ENCODE data around the gene ANKRD28. TPM values are rescaled to one million over a fixed set of nuclear protein-coding genes. Genes with fewer than 3 reads are reported as not detected.

ANKRD28 gene
- total RNA-seq, 2 donors from 2014 or later: 18.4 to 35.8 TPM

DNA sequence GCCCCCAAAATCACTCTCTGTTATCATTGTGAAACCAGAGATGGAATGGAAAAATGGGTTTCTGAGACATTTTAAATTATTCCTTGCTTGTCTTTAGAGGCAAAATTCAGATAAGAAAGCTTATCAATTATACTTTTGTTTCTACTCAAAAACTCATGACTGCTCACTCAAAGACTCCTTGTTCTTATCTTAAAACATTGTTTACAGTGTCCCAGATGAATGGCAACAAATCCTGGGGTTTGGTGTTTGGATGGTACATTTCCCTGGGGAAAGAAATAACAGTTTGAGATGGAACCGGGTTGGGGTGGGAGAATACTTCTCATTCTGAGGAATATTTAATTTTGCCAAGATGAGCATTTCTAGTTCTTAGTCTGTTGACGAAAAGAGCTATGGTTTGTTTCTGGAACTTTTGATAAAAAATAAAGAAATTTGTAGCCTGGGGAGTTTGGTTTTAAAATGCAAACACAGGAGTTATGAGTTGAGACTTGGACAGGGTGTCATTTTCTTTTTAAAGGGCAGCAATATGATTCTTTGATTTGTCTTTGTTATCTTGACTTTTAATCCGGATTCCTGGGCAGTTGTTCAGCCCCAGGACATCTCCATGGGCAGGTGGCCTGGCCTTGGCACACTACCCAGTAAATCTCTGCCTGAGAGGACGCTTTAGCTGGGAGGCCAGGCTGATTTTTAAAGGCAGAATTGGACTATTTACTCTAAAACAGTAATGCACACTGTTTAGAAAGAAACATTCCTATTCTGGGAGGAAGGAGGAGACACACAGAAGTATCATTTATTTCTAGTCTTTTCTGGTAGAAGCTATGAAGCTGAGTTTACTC is 163.8 kb downstream of the ANKRD28 start:
- no peaks in the 10 kb centered on the region for H3K27me3 ChIP-seq (replicated peaks; ENCODE audit: insufficient read depth)
- intact Hi-C loops (cut with DNase I): loop anchor here (5.0 to 10.0 kb wide), 2 partner anchors 163 to 611 kb away; partner anchors contain the start of gene ANKRD28
- H3K36me3 ChIP-seq: no peaks in the 10 kb centered on the region
- DNase-seq (ENCODE audit: low spot score): peak; percentile 56
- TF ChIP-seq POLR2A (IDR thresholded peaks at IDR 0.05) (no peak), POLR2AphosphoS5 (IDR thresholded peaks at IDR 0.05) (peak; percentile 58)
- 8% methylated on average over 4 of the region's 4 CpGs for WGBS
- no peaks in the 10 kb centered on the region for H3K9me3 ChIP-seq
- peaks cover 14% of the 10 kb centered on the region for H3K4me1 ChIP-seq (replicated peaks)
- peak overlapping the region; percentile 35 to 72 for H3K27ac ChIP-seq
- H3K4me3 ChIP-seq: no peak overlapping the region

DNA sequence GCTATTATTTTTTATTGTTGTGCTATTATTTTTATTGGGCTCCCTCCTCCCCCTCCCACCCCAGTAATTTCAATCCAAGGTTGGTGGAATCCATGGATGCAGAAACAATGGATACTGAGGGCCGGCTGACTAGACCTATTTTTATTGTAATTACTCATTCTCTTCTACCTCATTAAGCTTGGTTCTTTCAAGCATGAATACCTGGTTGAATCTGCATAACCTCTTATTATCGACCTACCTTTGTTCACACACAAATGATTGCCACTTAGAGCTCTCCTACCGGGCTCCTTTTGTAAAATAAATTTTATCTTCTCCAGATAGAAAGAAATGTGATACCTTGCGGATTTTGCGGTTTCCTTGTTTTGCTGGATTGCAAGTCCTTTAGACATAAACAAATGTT is 164.6 kb downstream of the ANKRD28 start:
- DNase-seq (ENCODE audit: low spot score): no peak
- intact Hi-C loops (cut with DNase I): loop anchor here (5.0 to 10.0 kb wide), 2 partner anchors 164 to 612 kb away; partner anchors contain the start of gene ANKRD28
- H3K4me3 ChIP-seq: no peak overlapping the region
- peak overlapping the region; percentile 35 to 72 for H3K27ac ChIP-seq
- no peaks in the 10 kb centered on the region for H3K36me3 ChIP-seq
- TF ChIP-seq, protein P1, sequence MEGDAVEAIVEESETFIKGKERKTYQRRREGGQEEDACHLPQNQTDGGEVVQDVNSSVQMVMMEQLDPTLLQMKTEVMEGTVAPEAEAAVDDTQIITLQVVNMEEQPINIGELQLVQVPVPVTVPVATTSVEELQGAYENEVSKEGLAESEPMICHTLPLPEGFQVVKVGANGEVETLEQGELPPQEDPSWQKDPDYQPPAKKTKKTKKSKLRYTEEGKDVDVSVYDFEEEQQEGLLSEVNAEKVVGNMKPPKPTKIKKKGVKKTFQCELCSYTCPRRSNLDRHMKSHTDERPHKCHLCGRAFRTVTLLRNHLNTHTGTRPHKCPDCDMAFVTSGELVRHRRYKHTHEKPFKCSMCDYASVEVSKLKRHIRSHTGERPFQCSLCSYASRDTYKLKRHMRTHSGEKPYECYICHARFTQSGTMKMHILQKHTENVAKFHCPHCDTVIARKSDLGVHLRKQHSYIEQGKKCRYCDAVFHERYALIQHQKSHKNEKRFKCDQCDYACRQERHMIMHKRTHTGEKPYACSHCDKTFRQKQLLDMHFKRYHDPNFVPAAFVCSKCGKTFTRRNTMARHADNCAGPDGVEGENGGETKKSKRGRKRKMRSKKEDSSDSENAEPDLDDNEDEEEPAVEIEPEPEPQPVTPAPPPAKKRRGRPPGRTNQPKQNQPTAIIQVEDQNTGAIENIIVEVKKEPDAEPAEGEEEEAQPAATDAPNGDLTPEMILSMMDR (IDR thresholded peaks at IDR 0.05): no peak
- TF ChIP-seq POLR2AphosphoS5 (IDR thresholded peaks at IDR 0.05): no peak
- TF ChIP-seq POLR2A (IDR thresholded peaks at IDR 0.05): no peak
- H3K4me1 ChIP-seq (replicated peaks): peaks cover 14% of the 10 kb centered on the region
- H3K27me3 ChIP-seq (replicated peaks; ENCODE audit: insufficient read depth): no peaks in the 10 kb centered on the region
- H3K9me3 ChIP-seq: no peaks in the 10 kb centered on the region
- 79% methylated on average over 5 of the region's 5 CpGs for WGBS

DNA sequence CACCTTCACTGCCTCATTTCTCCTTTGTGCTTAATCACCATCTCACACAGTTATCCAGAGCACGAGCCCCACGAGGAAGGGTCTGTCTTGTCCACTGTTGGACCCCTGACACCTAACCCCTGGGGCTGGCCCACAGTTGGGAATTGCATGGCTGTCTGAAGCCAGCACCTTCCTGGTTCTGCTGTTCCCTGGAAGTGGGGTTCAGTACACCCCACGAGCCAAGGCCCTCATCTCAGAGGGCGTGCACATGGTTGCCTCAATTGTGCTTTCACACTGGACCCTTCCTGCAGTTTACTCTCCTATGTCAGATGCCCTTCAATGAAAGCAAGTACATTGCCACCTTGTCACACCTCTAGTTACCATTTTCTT is 165.6 kb downstream of the ANKRD28 start:
- Histone ChIP-seq H3K36me3 (no peaks in the 10 kb centered on the region), H3K4me3 (no peak overlapping the region), H3K4me1 (replicated peaks) (peaks cover 14% of the 10 kb centered on the region), H3K27ac (no peak overlapping the region), H3K27me3 (replicated peaks; ENCODE audit: insufficient read depth) (no peaks in the 10 kb centered on the region), H3K9me3 (no peaks in the 10 kb centered on the region)
- WGBS: 96% methylated on average over 4 of the region's 4 CpGs
- TF ChIP-seq POLR2A (IDR thresholded peaks at IDR 0.05): no peak
- no peak for TF ChIP-seq POLR2AphosphoS5 (IDR thresholded peaks at IDR 0.05)
- TF ChIP-seq, protein P1 (IDR thresholded peaks at IDR 0.05): no peak
- intact Hi-C loops (cut with DNase I): loop anchor here (5.0 to 10.0 kb wide), 2 partner anchors 165 to 613 kb away; partner anchors contain the start of gene ANKRD28
- DNase-seq (ENCODE audit: low spot score): no peak

DNA sequence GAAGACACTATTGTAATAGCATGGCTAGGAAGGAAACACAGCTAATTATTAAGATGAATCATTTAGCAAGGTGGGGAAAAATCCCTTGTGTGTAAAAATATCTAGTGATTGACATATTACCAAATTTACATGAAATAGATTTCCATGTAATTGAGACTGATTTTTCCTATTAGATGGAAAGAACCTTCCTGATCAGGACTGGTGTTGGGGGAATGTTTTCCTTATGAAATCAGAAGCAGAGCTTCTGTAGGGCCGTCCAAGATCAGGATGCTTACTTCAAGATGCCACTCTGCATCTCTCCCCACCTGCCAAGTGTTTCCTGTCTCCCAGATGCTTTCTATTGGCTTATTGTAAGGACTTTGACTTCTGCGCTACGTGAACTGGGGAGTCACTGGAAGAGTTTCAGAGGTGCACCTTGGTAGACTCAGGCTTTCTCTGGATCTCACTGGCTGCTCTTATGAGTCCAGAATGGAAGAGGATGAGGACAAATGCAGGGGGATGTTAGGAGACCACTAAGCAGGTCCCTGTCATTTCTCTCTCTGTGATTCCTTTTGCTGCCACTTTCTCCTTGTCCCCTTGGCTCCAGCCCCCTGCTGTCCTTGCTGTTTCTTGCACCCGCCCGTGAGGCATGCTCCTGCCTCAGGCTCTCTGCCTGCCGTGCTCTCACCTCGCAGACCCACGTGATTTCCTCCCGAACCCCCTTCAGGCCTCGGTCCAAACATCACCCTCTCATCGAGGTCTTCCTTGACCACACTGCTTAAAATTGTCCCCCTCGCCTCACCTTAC is 166.2 kb downstream of the ANKRD28 start:
- no peaks in the 10 kb centered on the region for H3K36me3 ChIP-seq
- 92% methylated on average over 12 of the region's 12 CpGs for WGBS
- H3K4me1 ChIP-seq (replicated peaks): peaks cover 14% of the 10 kb centered on the region
- peak overlapping the region in 1 of 2 donors; percentile 58 for H3K27ac ChIP-seq
- intact Hi-C loops (cut with DNase I): loop anchor here (5.0 to 10.0 kb wide), 2 partner anchors 166 to 613 kb away; partner anchors contain the start of gene ANKRD28
- DNase-seq (ENCODE audit: low spot score): no peak
- no peak for TF ChIP-seq POLR2AphosphoS5 (IDR thresholded peaks at IDR 0.05)
- TF ChIP-seq, protein P1 (IDR thresholded peaks at IDR 0.05): no peak
- no peak for TF ChIP-seq POLR2A (IDR thresholded peaks at IDR 0.05)
- H3K4me3 ChIP-seq: no peak overlapping the region
- no peaks in the 10 kb centered on the region for H3K27me3 ChIP-seq (replicated peaks; ENCODE audit: insufficient read depth)
- H3K9me3 ChIP-seq: no peaks in the 10 kb centered on the region

All from prostate gland (tissue), 2 donors.